NB4 (cell line): ENCODE results near the gene PLD5.

Experiments used
- CTCF ChIP-seq: IDR thresholded peaks from one replicate; pipeline ENCODE4 v1.5.1; 2012; ENCODE audit warnings: low read depth, low read length
- MAX ChIP-seq: IDR thresholded peaks from 2 replicates; pipeline ENCODE4 v1.6.1; 2011; ENCODE audit warnings: low read depth, low read length
- MYC ChIP-seq: IDR thresholded peaks from 2 replicates; pipeline ENCODE4 v1.6.1; 2011; ENCODE audit warnings: low read depth, low read length
- POLR2A ChIP-seq: IDR thresholded peaks from 2 replicates; pipeline ENCODE4 v1.6.1; 2011; ENCODE audit warnings: mild to moderate bottlenecking; ENCODE audit not compliant: insufficient read length; ENCODE audit errors: extremely low read depth

GRCh38 chr1:242522304-242522945, 2.1 kb downstream of the PLD5 start:
- TF ChIP-seq CTCF (no peak), POLR2A (no peak), MAX (no peak), MYC (no peak)
